Activated CD4-positive, CD25-positive, alpha-beta regulatory T cell treated with anti-CD3 and anti-CD28 coated beads, Interleukin-2, amount 50 U/mL, for 16 hours (primary cell): ENCODE results near the gene ALDH3A1.

Experiments
- DNase-seq: peaks from one replicate; pipeline ENCODE4 v3.0.0-alpha.2; 2020; ENCODE audit warnings: low read depth, low spot score

Gene ALDH3A1

GRCh38 chr17:19703828-19704613 is 44.1 kb downstream of the ALDH3A1 start:
- DNase-seq = no peak

DNA sequence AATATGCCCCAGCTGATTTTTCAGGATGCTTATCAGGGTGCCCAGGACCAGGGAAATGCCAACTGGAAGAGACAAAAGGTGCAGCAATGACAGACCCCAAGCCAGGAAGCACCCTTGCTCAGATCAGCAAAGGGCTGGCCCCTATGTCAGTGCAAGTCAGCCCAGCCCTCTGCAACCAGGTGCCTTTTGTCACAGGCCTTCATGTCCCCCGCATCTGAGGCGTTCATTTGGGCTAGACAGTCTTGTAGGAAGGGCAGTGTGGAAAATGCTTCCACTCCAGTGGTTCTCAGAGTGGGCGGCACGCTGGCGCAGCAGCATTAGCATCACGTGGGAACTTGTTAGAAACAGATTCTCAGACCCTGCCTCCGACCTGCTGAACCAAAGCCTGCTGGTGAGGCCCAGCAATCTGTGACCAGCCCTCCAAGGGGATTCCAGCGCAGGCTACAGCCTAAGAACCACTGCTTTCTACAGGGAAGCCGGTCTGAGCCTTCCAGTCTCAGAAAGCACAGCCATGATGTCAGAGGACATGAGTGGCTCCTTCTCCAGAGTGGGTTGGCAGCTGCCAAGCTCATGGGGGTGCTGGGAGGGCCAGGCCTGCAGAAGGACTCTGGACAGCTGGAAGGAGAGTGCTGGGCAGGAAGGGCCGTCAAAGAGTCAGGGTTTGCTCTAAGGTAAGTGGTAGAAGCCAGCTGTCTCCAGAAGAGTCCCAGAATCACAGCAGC is 44.8 kb downstream of the ALDH3A1 start:
- DNase-seq = no peak

DNA sequence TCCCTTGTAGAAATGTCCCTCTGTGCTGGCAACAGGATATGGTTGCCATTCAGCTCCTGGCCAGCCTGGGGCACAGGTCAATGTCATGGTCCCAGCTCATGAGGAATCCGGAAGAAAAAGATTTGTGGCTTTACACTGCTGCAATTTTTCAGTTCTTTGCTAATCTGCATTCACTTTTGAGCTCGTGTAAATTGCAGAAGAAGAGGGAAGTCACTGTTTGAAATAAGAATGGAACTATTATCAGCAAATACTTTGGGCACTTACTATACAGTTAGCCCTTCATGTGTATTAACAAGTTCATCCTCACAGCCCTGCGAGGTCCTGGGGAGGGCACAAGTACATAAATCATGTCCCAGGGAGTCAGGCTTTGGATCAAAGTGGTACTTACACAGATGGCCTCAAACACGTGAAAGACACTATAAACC is 45.9 kb downstream of the ALDH3A1 start:
- DNase-seq = no peak
